ENCODE data around the gene KLHL10.

The KLHL10 gene

DNA sequence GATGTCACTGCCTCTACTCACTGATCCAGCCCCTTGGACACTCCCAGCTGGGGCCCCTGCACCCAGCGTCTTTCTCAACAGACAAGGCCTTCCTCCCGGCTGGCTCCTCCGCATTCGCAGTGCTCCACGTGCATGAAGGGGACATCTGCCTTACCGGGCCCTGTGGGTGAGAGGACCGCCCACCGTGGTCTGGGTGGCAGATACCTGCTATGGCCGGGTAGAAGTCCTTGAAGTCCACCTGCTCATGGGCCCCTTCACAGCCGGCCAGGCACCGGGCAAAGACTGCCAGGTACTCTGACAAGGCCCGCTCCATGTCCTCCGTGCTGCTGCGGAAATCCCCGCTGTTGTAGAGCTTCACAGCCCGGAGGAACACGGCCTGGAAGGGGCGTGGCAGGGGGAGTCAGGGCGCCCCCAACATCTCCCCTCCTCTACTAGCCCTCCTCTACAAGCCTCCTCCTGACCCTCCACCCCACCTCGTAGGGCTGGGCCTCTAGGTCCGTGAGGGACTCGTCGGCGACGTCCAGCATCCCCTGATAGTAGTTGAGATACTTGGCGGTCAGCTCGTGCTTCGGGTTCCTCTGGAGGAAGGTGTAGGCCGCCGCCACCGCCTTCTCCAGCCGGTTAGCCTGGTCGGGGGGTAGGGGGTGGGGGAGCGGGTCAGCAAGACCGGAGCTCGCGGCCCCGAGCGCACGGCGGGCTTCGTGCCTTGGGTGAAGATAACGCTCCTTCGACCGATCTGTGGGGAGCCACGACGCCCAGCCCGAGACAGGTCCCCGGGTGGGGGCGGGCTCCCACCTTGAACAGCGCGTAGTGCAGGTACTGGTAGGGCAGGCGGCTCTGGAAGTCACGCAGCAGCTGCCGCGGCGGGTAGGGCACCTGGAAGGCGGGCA, 26.7 kb upstream of the KLHL10 start:
- H3K36me3 Mint-ChIP-seq (ENCODE audit: low read depth), result no peaks in the 10 kb centered on the region
- peaks cover 19% of the 10 kb centered on the region for H3K4me1 Mint-ChIP-seq (ENCODE audit: low read depth)
- H3K4me3 Mint-ChIP-seq, result peak overlapping the region; percentile 71
- peaks cover 8% of the 10 kb centered on the region for H3K27me3 Mint-ChIP-seq
- H3K9me3 Mint-ChIP-seq, result no peaks in the 10 kb centered on the region
- H3K27ac Mint-ChIP-seq, result no peak overlapping the region

DNA sequence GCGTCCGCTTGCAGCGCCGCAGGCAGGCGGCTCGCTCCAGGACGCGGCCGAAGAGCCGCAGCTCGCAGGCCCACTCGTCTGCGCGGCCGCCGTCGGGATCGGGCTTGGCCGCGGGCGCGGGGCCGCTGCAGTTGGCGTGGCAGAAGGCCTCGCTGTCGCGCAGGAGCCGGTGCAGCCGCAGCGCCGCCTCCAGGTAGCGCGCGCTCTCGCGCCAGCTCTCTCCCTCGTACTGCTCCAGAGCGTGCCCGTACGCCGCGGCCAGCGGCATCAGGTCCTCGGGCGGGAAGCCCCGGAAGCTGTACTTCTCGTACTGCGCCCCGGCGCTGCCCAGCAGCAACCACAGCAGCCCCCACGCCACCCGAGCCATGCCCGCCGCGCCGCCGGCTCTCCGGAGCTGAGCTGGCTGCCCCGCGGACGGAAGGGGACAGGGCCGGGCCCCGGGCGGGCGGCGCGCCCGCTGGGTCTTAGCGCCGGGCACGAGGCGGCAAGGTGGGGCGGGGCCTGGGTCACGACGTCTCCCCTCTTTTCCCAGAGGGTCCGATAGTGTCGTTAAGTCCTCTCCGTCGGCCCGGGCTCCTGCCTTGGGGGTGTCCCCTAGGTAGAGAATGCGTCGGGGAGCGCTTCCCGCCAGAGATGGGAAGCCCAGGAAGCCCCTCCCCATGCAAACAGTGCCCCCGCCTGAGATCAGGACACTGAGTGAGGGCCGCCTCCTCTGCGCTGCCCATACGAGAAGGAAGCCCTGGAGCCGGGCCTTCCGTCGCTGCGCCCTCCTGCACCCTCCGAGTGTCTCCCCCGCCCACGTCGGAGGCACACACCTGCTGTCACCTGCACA, 25.9 kb upstream of the KLHL10 start, which contains the start of gene P3H4:
P3H4 (minus strand) TSS at position 401 of the 832 bp plus-strand sequence; CDS start at position 367, 34 bp downstream.
- Mint-ChIP-seq H3K36me3 (ENCODE audit: low read depth) (no peaks in the 10 kb centered on the region), H3K9me3 (no peaks in the 10 kb centered on the region)

DNA sequence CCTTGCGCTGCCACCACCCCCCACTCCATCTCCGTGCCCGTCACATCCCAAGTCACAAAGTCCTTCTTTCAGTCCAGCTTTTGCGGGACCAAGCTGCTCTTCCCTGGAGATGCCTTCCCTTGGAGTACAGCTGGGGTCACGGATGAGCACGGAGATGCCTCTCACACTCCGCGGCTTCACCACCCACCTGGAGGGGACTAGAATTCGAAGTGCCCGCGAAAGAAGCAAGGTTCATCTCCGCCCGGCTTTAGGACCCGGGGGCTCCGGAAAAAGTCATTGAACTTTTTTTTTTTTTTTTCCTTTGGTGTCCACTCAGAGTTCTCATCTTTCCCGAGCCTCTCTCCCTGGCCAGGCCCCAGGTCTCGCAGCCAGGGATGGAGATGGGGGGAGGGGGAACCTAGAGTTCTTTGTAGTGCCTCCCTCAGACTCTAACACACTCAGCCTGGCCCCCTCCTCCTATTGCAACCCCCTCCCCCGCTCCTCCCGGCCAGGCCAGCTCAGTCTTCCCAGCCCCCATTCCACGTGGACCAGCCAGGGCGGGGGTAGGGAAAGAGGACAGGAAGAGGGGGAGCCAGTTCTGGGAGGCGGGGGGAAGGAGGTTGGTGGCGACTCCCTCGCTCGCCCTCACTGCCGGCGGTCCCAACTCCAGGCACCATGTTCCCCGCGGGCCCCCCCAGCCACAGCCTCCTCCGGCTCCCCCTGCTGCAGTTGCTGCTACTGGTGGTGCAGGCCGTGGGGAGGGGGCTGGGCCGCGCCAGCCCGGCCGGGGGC, 25.1 kb upstream of the KLHL10 start, which contains the start of gene FKBP10:
FKBP10 (plus strand) TSS at position 624 of the 771 bp plus-strand sequence; CDS start at position 655, 31 bp downstream.
- no peaks in the 10 kb centered on the region for H3K36me3 Mint-ChIP-seq (ENCODE audit: low read depth)
- peaks cover 8% of the 10 kb centered on the region for H3K27me3 Mint-ChIP-seq
- peaks cover 19% of the 10 kb centered on the region for H3K4me1 Mint-ChIP-seq (ENCODE audit: low read depth)
- no peaks in the 10 kb centered on the region for H3K9me3 Mint-ChIP-seq
- H3K27ac Mint-ChIP-seq, result no peak within 1 kb of the TSS
- H3K4me3 Mint-ChIP-seq, result peak within 1 kb of the TSS; percentile 82

More for the DNA sequence above, 25.9 kb upstream of the KLHL10 start, which contains the start of gene P3H4:
- Mint-ChIP-seq H3K4me3 (peak within 1 kb of the TSS; percentile 82), H3K27me3 (peaks cover 8% of the 10 kb centered on the region), H3K27ac (no peak within 1 kb of the TSS), H3K4me1 (ENCODE audit: low read depth) (peaks cover 19% of the 10 kb centered on the region)

DNA sequence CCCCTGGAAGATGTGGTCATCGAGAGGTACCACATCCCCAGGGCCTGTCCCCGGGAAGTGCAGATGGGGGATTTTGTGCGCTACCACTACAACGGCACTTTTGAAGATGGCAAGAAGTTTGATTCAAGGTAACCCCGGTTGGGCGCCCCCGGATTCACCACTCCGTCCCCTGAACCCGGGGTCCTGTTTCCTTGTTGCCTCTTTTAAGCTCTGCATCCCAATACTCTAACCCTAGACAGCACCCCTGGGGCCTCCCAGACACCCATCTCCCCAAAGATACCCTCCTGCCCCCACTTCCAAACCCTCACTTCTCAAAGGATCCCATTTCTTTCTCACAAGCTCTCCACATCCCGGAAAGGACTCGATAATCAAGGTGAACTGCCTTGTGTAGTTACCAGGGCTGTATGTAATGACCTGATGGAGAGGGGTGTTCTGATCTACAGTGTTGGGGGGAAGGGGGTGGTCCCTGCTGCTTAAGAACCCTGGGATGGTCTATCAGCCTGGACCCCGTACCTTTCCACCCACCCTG, 24.4 kb upstream of the KLHL10 start:
- Mint-ChIP-seq H3K4me3 (no peak overlapping the region), H3K27ac (no peak overlapping the region), H3K27me3 (peaks cover 8% of the 10 kb centered on the region), H3K4me1 (ENCODE audit: low read depth) (peaks cover 19% of the 10 kb centered on the region), H3K9me3 (no peaks in the 10 kb centered on the region), H3K36me3 (ENCODE audit: low read depth) (no peaks in the 10 kb centered on the region)

DNA sequence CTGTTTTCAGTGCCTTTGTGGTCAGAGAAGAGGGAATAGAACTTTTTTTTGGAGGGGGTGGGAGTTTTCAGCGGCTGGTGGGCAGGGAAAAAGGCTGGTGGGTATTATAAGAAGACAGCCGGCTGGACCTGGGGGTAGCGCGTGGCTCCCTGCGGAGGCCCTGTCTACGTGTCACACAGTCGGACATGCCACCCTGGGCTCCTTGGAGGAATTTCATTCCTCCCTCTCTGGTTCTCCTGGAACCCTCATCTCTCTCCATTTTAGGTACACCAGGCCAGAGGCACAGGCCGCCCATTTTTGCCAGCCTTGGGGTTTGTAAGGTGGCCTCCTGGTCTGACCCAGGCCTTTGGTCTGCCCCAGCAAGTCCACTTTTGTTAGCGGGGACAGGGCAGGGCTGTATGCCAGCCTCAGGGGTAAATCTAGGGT, 23.9 kb upstream of the KLHL10 start:
- peaks cover 8% of the 10 kb centered on the region for H3K27me3 Mint-ChIP-seq
- H3K4me1 Mint-ChIP-seq (ENCODE audit: low read depth), result peaks cover 19% of the 10 kb centered on the region
- H3K36me3 Mint-ChIP-seq (ENCODE audit: low read depth), result no peaks in the 10 kb centered on the region
- H3K27ac Mint-ChIP-seq, result no peak overlapping the region
- H3K9me3 Mint-ChIP-seq, result no peaks in the 10 kb centered on the region
- no peak overlapping the region for H3K4me3 Mint-ChIP-seq

DNA sequence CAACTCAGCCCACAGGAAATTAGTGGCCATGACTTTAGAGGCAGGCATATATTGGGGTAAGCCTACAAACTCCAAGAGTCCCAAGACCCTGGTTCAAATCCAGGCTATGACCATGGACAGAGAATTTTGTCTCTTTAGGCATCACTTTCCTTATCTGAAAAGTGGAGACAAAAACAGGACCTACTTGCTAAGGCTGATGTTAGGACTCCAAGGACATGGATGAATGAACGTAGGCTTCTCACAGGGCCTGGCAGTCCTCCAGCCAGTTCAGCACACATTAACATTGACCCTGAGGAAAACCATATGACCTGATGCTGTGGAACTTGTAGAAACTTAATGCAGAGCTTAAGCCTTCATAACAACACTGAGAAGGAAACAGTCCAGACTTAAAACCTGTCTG, 23.4 kb upstream of the KLHL10 start:
- no peak overlapping the region for H3K27ac Mint-ChIP-seq
- peaks cover 19% of the 10 kb centered on the region for H3K4me1 Mint-ChIP-seq (ENCODE audit: low read depth)
- no peak overlapping the region for H3K4me3 Mint-ChIP-seq
- no peaks in the 10 kb centered on the region for H3K36me3 Mint-ChIP-seq (ENCODE audit: low read depth)
- peaks cover 8% of the 10 kb centered on the region for H3K27me3 Mint-ChIP-seq
- H3K9me3 Mint-ChIP-seq, result no peaks in the 10 kb centered on the region

DNA sequence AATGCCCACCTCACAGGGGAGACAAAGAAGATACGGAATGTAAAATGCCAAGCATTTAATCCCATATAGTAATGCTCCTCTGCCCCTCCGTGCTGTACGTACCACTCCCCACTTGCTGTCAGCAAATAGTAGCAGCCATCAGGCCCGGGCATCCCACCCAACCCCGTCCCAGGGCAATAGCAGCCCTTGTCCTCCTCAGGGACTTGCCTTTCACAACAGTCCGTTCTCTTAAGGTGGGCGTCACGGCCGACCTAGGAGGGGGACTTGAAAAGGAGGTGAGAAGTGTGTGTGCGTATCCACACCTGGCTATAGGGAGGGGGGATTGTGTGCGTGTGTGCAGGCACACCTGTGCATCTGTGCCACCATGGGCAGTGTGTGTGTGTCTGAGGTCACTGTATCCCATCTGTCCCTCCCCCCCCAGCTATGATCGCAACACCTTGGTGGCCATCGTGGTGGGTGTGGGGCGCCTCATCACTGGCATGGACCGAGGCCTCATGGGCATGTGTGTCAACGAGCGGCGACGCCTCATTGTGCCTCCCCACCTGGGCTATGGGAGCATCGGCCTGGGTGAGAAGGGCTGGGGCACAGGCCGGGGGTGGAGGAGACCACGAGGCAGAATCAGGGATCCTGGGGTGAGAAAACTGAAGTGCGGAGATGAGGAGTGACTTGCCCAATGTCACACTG, 20.8 kb upstream of the KLHL10 start:
- Mint-ChIP-seq H3K9me3 (no peaks in the 10 kb centered on the region), H3K27me3 (peaks cover 8% of the 10 kb centered on the region), H3K4me1 (ENCODE audit: low read depth) (peaks cover 8% of the 10 kb centered on the region), H3K27ac (no peak overlapping the region), H3K36me3 (ENCODE audit: low read depth) (no peaks in the 10 kb centered on the region), H3K4me3 (no peak overlapping the region)

DNA sequence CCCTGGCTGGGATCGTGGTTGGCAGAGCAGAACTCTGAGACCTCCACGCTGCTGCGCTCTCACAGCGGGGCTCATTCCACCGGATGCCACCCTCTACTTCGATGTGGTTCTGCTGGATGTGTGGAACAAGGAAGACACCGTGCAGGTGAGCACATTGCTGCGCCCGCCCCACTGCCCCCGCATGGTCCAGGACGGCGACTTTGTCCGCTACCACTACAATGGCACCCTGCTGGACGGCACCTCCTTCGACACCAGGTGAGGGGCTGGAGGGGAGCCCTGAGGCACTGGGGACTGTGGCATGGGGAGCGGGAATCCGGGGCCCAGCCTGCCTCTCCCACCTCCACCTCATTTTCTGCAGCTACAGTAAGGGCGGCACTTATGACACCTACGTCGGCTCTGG, 19.6 kb upstream of the KLHL10 start:
- H3K9me3 Mint-ChIP-seq, result no peaks in the 10 kb centered on the region
- H3K27ac Mint-ChIP-seq, result no peak overlapping the region
- H3K27me3 Mint-ChIP-seq, result peaks cover 4% of the 10 kb centered on the region
- H3K4me3 Mint-ChIP-seq, result no peak overlapping the region
- H3K36me3 Mint-ChIP-seq (ENCODE audit: low read depth), result no peaks in the 10 kb centered on the region
- H3K4me1 Mint-ChIP-seq (ENCODE audit: low read depth), result no peaks in the 10 kb centered on the region

DNA sequence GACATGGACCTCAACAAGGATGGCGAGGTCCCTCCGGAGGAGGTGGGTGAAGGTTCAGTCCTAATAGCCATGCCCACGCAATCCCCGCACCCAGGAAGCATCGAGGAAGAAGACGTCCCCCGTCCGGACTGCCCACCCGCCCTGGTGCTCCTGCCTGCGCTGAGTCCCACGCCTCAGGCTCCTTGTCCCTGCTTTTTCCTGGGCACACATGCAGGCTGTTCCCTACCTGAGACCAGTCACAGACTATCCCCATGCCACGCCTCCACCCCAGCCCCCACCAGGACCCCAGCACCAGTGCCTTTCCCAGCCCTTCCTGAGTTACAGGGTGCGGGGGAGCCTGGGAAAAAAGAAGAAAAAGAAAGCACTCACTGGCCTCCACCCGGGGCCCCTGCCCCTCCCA, 15.8 kb upstream of the KLHL10 start:
- no peak overlapping the region for H3K27ac Mint-ChIP-seq
- no peaks in the 10 kb centered on the region for H3K9me3 Mint-ChIP-seq
- H3K36me3 Mint-ChIP-seq (ENCODE audit: low read depth), result no peaks in the 10 kb centered on the region
- H3K4me3 Mint-ChIP-seq, result no peak overlapping the region
- H3K27me3 Mint-ChIP-seq, result no peaks in the 10 kb centered on the region
- H3K4me1 Mint-ChIP-seq (ENCODE audit: low read depth), result no peaks in the 10 kb centered on the region

DNA sequence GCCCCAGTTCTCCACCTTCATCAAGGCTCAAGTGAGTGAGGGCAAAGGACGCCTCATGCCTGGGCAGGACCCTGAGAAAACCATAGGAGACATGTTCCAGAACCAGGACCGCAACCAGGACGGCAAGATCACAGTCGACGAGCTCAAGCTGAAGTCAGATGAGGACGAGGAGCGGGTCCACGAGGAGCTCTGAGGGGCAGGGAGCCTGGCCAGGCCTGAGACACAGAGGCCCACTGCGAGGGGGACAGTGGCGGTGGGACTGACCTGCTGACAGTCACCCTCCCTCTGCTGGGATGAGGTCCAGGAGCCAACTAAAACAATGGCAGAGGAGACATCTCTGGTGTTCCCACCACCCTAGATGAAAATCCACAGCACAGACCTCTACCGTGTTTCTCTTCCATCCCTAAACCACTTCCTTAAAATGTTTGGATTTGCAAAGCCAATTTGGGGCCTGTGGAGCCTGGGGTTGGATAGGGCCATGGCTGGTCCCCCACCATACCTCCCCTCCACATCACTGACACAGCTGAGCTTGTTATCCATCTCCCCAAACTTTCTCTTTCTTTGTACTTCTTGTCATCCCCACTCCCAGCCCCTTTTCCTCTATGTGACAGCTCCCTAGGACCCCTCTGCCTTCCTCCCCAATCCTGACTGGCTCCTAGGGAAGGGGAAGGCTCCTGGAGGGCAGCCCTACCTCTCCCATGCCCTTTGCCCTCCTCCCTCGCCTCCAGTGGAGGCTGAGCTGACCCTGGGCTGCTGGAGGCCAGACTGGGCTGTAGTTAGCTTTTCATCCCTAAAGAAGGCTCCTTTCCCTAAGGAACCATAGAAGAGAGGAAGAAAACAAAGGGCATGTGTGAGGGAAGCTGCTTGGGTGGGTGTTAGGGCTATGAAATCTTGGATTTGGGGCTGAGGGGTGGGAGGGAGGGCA, 15.1 kb upstream of the KLHL10 start:
- no peaks in the 10 kb centered on the region for H3K36me3 Mint-ChIP-seq (ENCODE audit: low read depth)
- H3K4me1 Mint-ChIP-seq (ENCODE audit: low read depth), result no peaks in the 10 kb centered on the region
- no peaks in the 10 kb centered on the region for H3K27me3 Mint-ChIP-seq
- H3K27ac Mint-ChIP-seq, result no peak overlapping the region
- no peak overlapping the region for H3K4me3 Mint-ChIP-seq
- H3K9me3 Mint-ChIP-seq, result no peaks in the 10 kb centered on the region

DNA sequence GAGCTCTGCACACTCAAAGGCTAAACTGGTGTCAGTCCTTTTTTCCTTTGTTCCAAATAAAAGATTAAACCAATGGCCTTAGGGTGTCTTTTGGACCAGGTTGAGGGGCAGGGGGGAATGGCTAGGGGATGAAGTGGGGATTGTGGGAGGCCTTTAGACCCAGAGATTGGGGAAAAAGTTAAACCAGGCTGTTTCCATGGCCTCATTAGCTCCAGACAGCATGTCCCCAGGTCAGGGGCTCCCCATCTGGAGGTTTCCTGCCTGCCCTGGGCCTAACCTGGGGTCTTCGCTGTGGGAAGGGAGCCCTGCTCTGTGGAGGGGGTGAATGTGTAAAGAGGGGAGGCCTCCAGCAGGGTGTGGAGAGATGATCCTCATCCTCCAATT, 14.5 kb upstream of the KLHL10 start:
- Mint-ChIP-seq H3K4me1 (ENCODE audit: low read depth) (no peaks in the 10 kb centered on the region), H3K27ac (no peak overlapping the region)

DNA sequence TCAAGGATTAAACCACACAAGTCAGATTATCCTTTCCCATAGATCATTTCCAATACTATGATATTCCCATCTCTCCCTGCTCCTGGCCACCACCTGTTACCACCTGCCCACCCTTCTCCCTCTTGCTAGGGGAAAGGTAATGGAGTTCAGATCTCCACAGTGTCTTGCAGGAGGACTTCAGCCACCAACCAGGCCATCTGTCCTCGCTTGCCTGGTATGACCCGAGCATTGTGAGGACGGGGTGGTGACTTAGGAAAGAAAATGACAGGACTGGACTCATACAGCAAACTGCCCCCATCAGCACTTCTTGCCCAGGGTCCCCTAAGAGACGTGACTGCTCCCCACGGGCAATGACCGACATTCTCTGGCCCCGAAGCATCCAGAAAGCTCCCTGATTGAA, 14.0 kb upstream of the KLHL10 start:
- no peak overlapping the region for H3K27ac Mint-ChIP-seq
- no peaks in the 10 kb centered on the region for H3K9me3 Mint-ChIP-seq
- no peaks in the 10 kb centered on the region for H3K27me3 Mint-ChIP-seq
- no peaks in the 10 kb centered on the region for H3K36me3 Mint-ChIP-seq (ENCODE audit: low read depth)
- no peak overlapping the region for H3K4me3 Mint-ChIP-seq
- no peaks in the 10 kb centered on the region for H3K4me1 Mint-ChIP-seq (ENCODE audit: low read depth)

More for the DNA sequence above, 14.5 kb upstream of the KLHL10 start:
- H3K27me3 Mint-ChIP-seq, result no peaks in the 10 kb centered on the region
- no peaks in the 10 kb centered on the region for H3K36me3 Mint-ChIP-seq (ENCODE audit: low read depth)
- no peak overlapping the region for H3K4me3 Mint-ChIP-seq
- H3K9me3 Mint-ChIP-seq, result no peaks in the 10 kb centered on the region

DNA sequence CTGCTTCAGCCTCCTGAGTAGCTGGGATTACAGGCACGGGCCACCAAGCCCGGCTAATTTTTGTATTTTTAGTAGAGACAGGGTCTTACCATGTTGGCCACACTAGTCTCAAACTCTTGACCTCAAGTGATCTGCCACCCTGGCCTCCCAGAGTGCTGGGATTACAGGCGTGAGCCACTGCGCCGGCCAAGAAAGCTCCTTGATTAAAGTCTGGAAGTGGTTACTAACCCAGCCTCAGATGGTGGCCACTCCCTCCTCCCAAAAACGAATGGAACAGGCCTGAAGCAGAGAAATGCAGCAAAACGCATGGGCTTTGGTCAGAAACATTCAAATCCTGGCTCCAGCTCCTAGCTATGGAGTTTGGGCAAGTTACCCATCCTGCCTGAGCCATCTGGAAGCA, 13.5 kb upstream of the KLHL10 start:
- H3K4me1 Mint-ChIP-seq (ENCODE audit: low read depth), result no peaks in the 10 kb centered on the region
- H3K4me3 Mint-ChIP-seq, result no peak overlapping the region
- no peak overlapping the region for H3K27ac Mint-ChIP-seq

More for the DNA sequence above, 13.5 kb upstream of the KLHL10 start:
- Mint-ChIP-seq H3K9me3 (no peaks in the 10 kb centered on the region), H3K27me3 (no peaks in the 10 kb centered on the region), H3K36me3 (ENCODE audit: low read depth) (no peaks in the 10 kb centered on the region)

All from stimulated activated naive CD8-positive, alpha-beta T cell treated with anti-CD3 and anti-CD28 coated beads, Interleukin-15, Interleukin-2, amounts not matched to agents 100 ng/mL and 50 ng/mL, for 24 hours (primary cell).